SJSA1 (cell line): ENCODE data around the gene ZNF423. TPM values are rescaled to one million over a fixed set of nuclear protein-coding genes. Genes with fewer than 3 reads are reported as not detected.

Experiments
- DNase-seq, 2 experiments: peaks; one replicate each; pipeline ENCODE4 v3.0.0-alpha.2; 2015 to 2020; ENCODE audit warnings: low spot score in 2 of 2, low read depth in 1 of 2
- H3K27ac ChIP-seq: fragments of 250-450 bp; sonication (Bioruptor Pico); 2 replicates; pipeline ENCODE4 v1.5.1; 2020; ENCODE audit warnings: mild to moderate bottlenecking, moderate library complexity
- H3K27me3 ChIP-seq: fragments of 250-450 bp; sonication (Bioruptor Pico); replicated peaks from 2 replicates; pipeline ENCODE4 v1.5.1; 2020; ENCODE audit warnings: mild to moderate bottlenecking, moderate library complexity
- H3K36me3 ChIP-seq: fragments of 250-450 bp; sonication (Bioruptor Pico); 2 replicates; pipeline ENCODE4 v1.5.1; 2020; ENCODE audit warnings: mild to moderate bottlenecking
- H3K4me1 ChIP-seq: fragments of 250-450 bp; sonication (Bioruptor Pico); replicated peaks from 2 replicates; pipeline ENCODE4 v1.6.1; 2021; ENCODE audit warnings: mild to moderate bottlenecking
- H3K4me3 ChIP-seq: fragments of 250-450 bp; sonication (Bioruptor Pico); 2 replicates; pipeline ENCODE4 v1.5.1; 2020; ENCODE audit warnings: mild to moderate bottlenecking
- H3K9me3 ChIP-seq: fragments of 250-450 bp; sonication (Bioruptor Pico); replicated peaks from 2 replicates; pipeline ENCODE4 v1.5.1; 2020; ENCODE audit warnings: mild to moderate bottlenecking
- total RNA-seq: library from RNA; depleted of rRNA; stranded (reverse); fragments of >200 nt; shearing (Covaris generic); gene quantifications from 2 replicates; pipeline ENCODE4 v1.2.3, GENCODE V29; 2014

ZNF423 gene
- total RNA-seq, 1 experiment from 2014 or later, result 5.4 TPM

- Histone ChIP-seq H3K4me3 (no peak overlapping the region), H3K9me3 (no peaks in the 10 kb centered on the region; the same call in 1 of the 2 replicates), H3K4me1 (no peaks in the 10 kb centered on the region), H3K27me3 (no peaks in the 10 kb centered on the region), H3K27ac (no peak overlapping the region), H3K36me3 (no peaks in the 10 kb centered on the region)
- DNase-seq, result no peak
Measured at GRCh38 chr16:49734331-49734730, 121.6 kb downstream of the ZNF423 start.

DNA sequence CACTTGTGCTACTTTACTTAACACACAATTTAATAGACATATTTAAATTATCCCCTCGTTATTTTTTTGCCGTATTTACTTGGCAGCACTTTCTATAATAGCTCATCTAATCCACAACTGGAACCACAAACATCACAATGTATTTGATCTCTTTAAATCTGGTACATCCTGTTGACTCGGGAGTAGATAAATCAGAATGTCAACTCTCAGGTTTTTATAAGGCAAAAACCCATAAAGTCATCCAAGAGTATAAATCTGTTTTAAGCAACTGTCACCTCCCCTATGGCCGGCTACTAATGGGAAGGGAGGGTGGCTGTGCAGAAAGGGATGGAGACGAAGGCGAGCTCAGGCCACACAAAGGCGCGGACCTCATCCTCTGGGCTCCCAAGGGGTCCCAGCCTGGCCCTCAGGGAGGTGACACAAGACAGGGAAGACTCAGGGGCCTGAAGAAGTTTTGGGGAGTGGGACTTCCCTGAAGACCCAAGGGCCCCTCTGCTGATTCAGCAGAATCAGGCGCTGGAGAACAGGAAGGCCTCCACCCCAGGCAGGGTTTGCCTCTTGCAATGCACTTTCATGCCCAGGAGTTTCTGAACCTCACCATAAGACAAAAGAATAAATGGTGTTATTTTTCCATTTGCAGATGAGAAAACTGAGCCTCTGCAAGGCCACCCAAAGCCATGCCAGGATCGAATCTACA lies 122.5 kb downstream of the ZNF423 start:
- Histone ChIP-seq H3K9me3 (peaks cover 3% of the 10 kb centered on the region; the same call in 1 of the 2 replicates), H3K27ac (no peak overlapping the region), H3K36me3 (no peaks in the 10 kb centered on the region), H3K4me1 (no peaks in the 10 kb centered on the region), H3K27me3 (no peaks in the 10 kb centered on the region), H3K4me3 (no peak overlapping the region)
- no peak for DNase-seq

- H3K36me3 ChIP-seq, result no peaks in the 10 kb centered on the region
- DNase-seq, result no peak
- H3K9me3 ChIP-seq, result peaks cover 3% of the 10 kb centered on the region; the same call in 1 of the 2 replicates
- H3K27me3 ChIP-seq, result no peaks in the 10 kb centered on the region
- H3K27ac ChIP-seq, result no peak overlapping the region
- no peaks in the 10 kb centered on the region for H3K4me1 ChIP-seq
- H3K4me3 ChIP-seq, result no peak overlapping the region
Measured at GRCh38 chr16:49731911-49732310, 124.0 kb downstream of the ZNF423 start.

DNA sequence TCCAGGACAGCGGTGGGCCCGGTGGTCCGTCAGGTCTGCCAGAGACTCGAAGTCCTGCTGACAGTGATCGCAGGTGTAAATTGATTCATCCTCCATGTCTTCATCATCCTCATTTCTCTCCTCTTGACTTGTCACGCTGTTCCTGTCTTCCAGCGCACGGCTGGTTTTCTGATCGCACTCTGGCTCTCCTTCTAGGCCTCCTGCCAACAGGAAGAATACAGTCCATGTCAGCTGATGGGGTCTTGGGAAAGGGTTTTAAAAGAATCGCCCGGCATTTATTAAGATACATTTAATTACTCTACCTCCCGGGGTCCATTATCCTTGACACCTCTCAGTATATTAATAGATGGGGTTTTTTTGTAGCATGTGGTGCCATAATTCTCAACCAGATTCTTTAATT lies 125.1 kb downstream of the ZNF423 start:
- DNase-seq, result no peak
- H3K4me1 ChIP-seq, result no peaks in the 10 kb centered on the region
- no peaks in the 10 kb centered on the region for H3K36me3 ChIP-seq
- H3K9me3 ChIP-seq, result peaks cover 3% of the 10 kb centered on the region; the same call in 1 of the 2 replicates
- no peak overlapping the region for H3K4me3 ChIP-seq
- H3K27me3 ChIP-seq, result no peaks in the 10 kb centered on the region
- no peak overlapping the region for H3K27ac ChIP-seq

- Histone ChIP-seq H3K36me3 (no peaks in the 10 kb centered on the region), H3K27ac (no peak overlapping the region), H3K9me3 (peaks cover 3% of the 10 kb centered on the region; the same call in 1 of the 2 replicates), H3K27me3 (no peaks in the 10 kb centered on the region), H3K4me3 (no peak overlapping the region), H3K4me1 (no peaks in the 10 kb centered on the region)
- no peak for DNase-seq
Measured at GRCh38 chr16:49727611-49728010, 128.3 kb downstream of the ZNF423 start.

- DNase-seq, result no peak
- no peak overlapping the region for H3K4me3 ChIP-seq
- H3K36me3 ChIP-seq, result no peaks in the 10 kb centered on the region
- no peaks in the 10 kb centered on the region for H3K27me3 ChIP-seq
- peaks cover 3% of the 10 kb centered on the region; the same call in 1 of the 2 replicates for H3K9me3 ChIP-seq
- no peaks in the 10 kb centered on the region for H3K4me1 ChIP-seq
- H3K27ac ChIP-seq, result no peak overlapping the region
Measured at GRCh38 chr16:49726155-49726554, 129.8 kb downstream of the ZNF423 start.

GRCh38 chr16:49725651-49726050 lies 130.3 kb downstream of the ZNF423 start:
- DNase-seq, result no peak
- Histone ChIP-seq H3K27me3 (no peaks in the 10 kb centered on the region), H3K4me3 (no peak overlapping the region), H3K36me3 (no peaks in the 10 kb centered on the region), H3K27ac (no peak overlapping the region), H3K9me3 (peaks cover 3% of the 10 kb centered on the region; the same call in 1 of the 2 replicates), H3K4me1 (no peaks in the 10 kb centered on the region)

DNA sequence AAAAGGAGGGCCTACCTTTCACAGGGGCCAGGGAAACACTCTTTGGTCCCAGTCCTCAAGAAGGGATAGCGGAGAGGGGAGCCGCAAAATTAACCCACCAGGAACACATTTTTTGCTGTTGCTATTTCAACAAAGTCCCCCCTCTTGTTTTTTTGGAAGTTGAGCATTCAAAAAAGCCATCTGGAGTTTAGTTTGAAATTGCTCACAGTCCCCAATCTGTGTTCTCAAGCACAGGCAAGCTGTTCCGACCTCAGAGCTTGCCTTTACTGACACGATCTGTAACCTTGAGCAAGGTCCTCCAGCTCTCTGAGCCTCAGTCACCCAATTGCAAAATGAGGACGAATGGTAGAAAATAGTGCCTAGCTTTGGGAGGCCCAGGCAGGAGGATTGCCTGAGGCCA lies 131.1 kb downstream of the ZNF423 start:
- H3K9me3 ChIP-seq, result peaks cover 3% of the 10 kb centered on the region; the same call in 1 of the 2 replicates
- no peak overlapping the region for H3K4me3 ChIP-seq
- no peaks in the 10 kb centered on the region for H3K4me1 ChIP-seq
- DNase-seq, result no peak
- no peaks in the 10 kb centered on the region for H3K27me3 ChIP-seq
- no peak overlapping the region for H3K27ac ChIP-seq
- no peaks in the 10 kb centered on the region for H3K36me3 ChIP-seq

DNA sequence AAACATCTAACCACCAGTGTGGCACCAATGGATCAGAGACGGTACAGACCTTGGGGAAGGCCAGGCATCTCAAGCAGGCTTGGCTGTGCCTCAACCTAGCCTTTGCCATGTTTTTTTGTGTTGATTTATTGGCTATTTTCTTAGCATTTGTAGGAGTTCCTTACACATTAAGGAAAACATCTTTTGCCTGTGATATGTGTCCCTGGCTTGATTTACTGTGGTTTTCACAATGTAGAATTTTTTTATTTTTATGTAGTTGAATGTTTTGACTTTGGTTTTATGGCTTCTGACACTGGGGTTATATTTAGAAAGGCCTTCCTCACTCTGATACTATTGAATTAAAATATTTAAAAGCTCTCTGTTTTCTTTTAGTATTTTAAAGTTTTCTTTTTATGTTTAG lies 132.6 kb downstream of the ZNF423 start:
- H3K27ac ChIP-seq, result no peak overlapping the region
- DNase-seq, result no peak
- H3K27me3 ChIP-seq, result no peaks in the 10 kb centered on the region
- 0 out of 2 replicates have a peak, but pooled peaks cover 2% of the 10 kb centered on the region for H3K9me3 ChIP-seq
- no peaks in the 10 kb centered on the region for H3K36me3 ChIP-seq
- H3K4me3 ChIP-seq, result no peak overlapping the region
- no peaks in the 10 kb centered on the region for H3K4me1 ChIP-seq

- Histone ChIP-seq H3K4me3 (no peak overlapping the region), H3K27ac (no peak overlapping the region)
- no peak for DNase-seq
Measured at GRCh38 chr16:49720225-49720624, 135.7 kb downstream of the ZNF423 start.

GRCh38 chr16:49717689-49718088 lies 138.2 kb downstream of the ZNF423 start:
- Histone ChIP-seq H3K36me3 (no peaks in the 10 kb centered on the region), H3K4me3 (no peak overlapping the region), H3K27ac (no peak overlapping the region), H3K9me3 (0 out of 2 replicates have a peak, but pooled peaks cover 2% of the 10 kb centered on the region), H3K4me1 (no peaks in the 10 kb centered on the region), H3K27me3 (no peaks in the 10 kb centered on the region)
- no peak for DNase-seq

More at GRCh38 chr16:49720225-49720624, 135.7 kb downstream of the ZNF423 start:
- no peaks in the 10 kb centered on the region for H3K36me3 ChIP-seq
- H3K27me3 ChIP-seq, result no peaks in the 10 kb centered on the region
- H3K4me1 ChIP-seq, result no peaks in the 10 kb centered on the region
- 0 out of 2 replicates have a peak, but pooled peaks cover 2% of the 10 kb centered on the region for H3K9me3 ChIP-seq

GRCh38 chr16:49716339-49716934 lies 139.5 kb downstream of the ZNF423 start:
- H3K9me3 ChIP-seq, result 0 out of 2 replicates have a peak, but pooled peaks cover 2% of the 10 kb centered on the region
- DNase-seq, result no peak
- H3K27me3 ChIP-seq, result no peaks in the 10 kb centered on the region
- no peaks in the 10 kb centered on the region for H3K36me3 ChIP-seq
- no peak overlapping the region for H3K27ac ChIP-seq
- H3K4me1 ChIP-seq, result no peaks in the 10 kb centered on the region
- H3K4me3 ChIP-seq, result no peak overlapping the region

GRCh38 chr16:49713770-49714169 lies 142.1 kb downstream of the ZNF423 start:
- H3K9me3 ChIP-seq, result 0 out of 2 replicates have a peak, but pooled peaks cover under 1% of the 10 kb centered on the region
- DNase-seq, result no peak
- no peak overlapping the region for H3K4me3 ChIP-seq
- no peak overlapping the region for H3K27ac ChIP-seq
- H3K36me3 ChIP-seq, result no peaks in the 10 kb centered on the region
- no peaks in the 10 kb centered on the region for H3K4me1 ChIP-seq
- H3K27me3 ChIP-seq, result no peaks in the 10 kb centered on the region

- no peak for DNase-seq
- H3K4me1 ChIP-seq, result no peaks in the 10 kb centered on the region
- no peak overlapping the region for H3K4me3 ChIP-seq
- H3K36me3 ChIP-seq, result no peaks in the 10 kb centered on the region
- no peaks in the 10 kb centered on the region for H3K9me3 ChIP-seq
- no peak overlapping the region for H3K27ac ChIP-seq
- no peaks in the 10 kb centered on the region for H3K27me3 ChIP-seq
Measured at GRCh38 chr16:49712542-49712941, 143.4 kb downstream of the ZNF423 start.
